K562 (cell line): ENCODE results near the gene ARIH1. TPM values are rescaled to one million over a fixed set of nuclear protein-coding genes. Genes with fewer than 3 reads are reported as not detected.

Experiments used
- ATAC-seq: fragments of 200-7000 bp; cut with Tn5 transposase; 3 replicates; pipeline ENCODE4 v1.9.1; 2020; ENCODE audit warnings: moderate library complexity
- BruUV-seq: library from RNA; stranded (reverse); fragments of 400-500 nt; replicated peaks from 2 replicates; lab custom pipeline; 2021; lab: Mats Ljungman, UMichigan
- CTCF ChIA-PET: fragments of 300-600 bp; formaldehyde crosslinking; extraction: SDS; loops from one replicate; lab custom pipeline; 2021; ENCODE audit warnings: low intra/inter-chr PET ratio; lab: Yijun Ruan, JAX
- POLR2A ChIA-PET: fragments of 300-600, 350-650 bp; sonication (Branson Sonifier 250); formaldehyde crosslinking; extraction: SDS; loops from one replicate; lab custom pipeline; 2021; ENCODE audit warnings: antibody characterized with exemption, inconsistent platforms; lab: Yijun Ruan, JAX
- DNase-seq, 4 experiments: peaks; one replicate each; pipeline versions ENCODE4 v3.0.0 to v3.0.0-alpha.2; 2011 to 2018; ENCODE audit warnings: low spot score in 3 of 4, mixed read lengths in 3 of 4; ENCODE audit errors: extremely low read depth in 1 of 4
- FAIRE-seq: peaks from 2 replicates; lab custom pipeline; 2011; peaks lifted over from hg19 to GRCh38; lab: Jason Lieb, UNC
- H2AFZ ChIP-seq: 2 replicates; pipeline ENCODE4 v1.6.0; 2011; ENCODE audit warnings: low read depth, low read length, control low read depth, inconsistent platforms
- H3K27ac ChIP-seq: fragments of 200-600 bp; 3 replicates; pipeline ENCODE4 v1.8.0; 2011; ENCODE audit warnings: low read depth, mild to moderate bottlenecking, control low read depth, inconsistent platforms, low read length, moderate library complexity, mixed read lengths; ENCODE audit errors: extremely low read depth
- H3K27me3 ChIP-seq, 2 experiments: fragments of 300-600 bp in 1 of 2; 2 replicates in 1 of 2; 3 replicates in 1 of 2; pipeline versions ENCODE4 v1.6.0 to v1.8.0; 2011; ENCODE audit warnings: inconsistent platforms in 2 of 2, low read length in 2 of 2, mild to moderate bottlenecking in 1 of 2, mixed read lengths in 1 of 2, moderate library complexity in 1 of 2; ENCODE audit not compliant: control insufficient read depth in 2 of 2, insufficient read depth in 2 of 2
- H3K36me3 ChIP-seq: fragments of 300-600 bp; 3 replicates; pipeline ENCODE4 v1.8.0; 2011; ENCODE audit warnings: mild to moderate bottlenecking, low read length, inconsistent platforms; ENCODE audit not compliant: control insufficient read depth, insufficient read depth
- H3K4me1 ChIP-seq, 2 experiments: fragments of 200-600 bp in 1 of 2; replicated peaks in 1 of 2; 2 replicates in 1 of 2; 3 replicates in 1 of 2; pipeline versions ENCODE4 v1.5.1 to v1.8.0; 2011; ENCODE audit warnings: inconsistent platforms in 2 of 2, low read length in 2 of 2, mild to moderate bottlenecking in 1 of 2, mixed read lengths in 1 of 2, moderate library complexity in 1 of 2; ENCODE audit not compliant: control insufficient read depth in 2 of 2, insufficient read depth in 2 of 2
- H3K4me2 ChIP-seq: 2 replicates; pipeline ENCODE4 v1.6.1; 2011; ENCODE audit warnings: low read length, control low read depth, inconsistent platforms, mixed read lengths; ENCODE audit not compliant: insufficient read depth
- H3K4me3 ChIP-seq: fragments of 200-600 bp; sonication (generic), shearing (Covaris generic); 2 replicates; pipeline ENCODE4 v1.5.1; 2016; ENCODE audit warnings: control low read depth, inconsistent platforms
- H3K79me2 ChIP-seq: fragments of 200-600 bp; 3 replicates; pipeline ENCODE4 v1.8.0; 2011; ENCODE audit warnings: low read length, inconsistent platforms; ENCODE audit not compliant: control insufficient read depth, insufficient read depth
- H3K9ac ChIP-seq, 2 experiments: 2 replicates each; pipeline versions ENCODE4 v1.6.0 to v1.6.1; 2011; ENCODE audit warnings: low read depth in 2 of 2, low read length in 2 of 2, control low read depth in 1 of 2, inconsistent platforms in 1 of 2, mild to moderate bottlenecking in 1 of 2, mixed read lengths in 1 of 2; ENCODE audit not compliant: insufficient read depth in 1 of 2
- H3K9me1 ChIP-seq: one replicate; pipeline ENCODE4 v1.6.0; 2011; ENCODE audit warnings: inconsistent platforms, mild to moderate bottlenecking, low read length, moderate library complexity; ENCODE audit not compliant: control insufficient read depth, insufficient read depth
- H3K9me3 ChIP-seq: replicated peaks from 2 replicates; pipeline ENCODE4 v1.5.1; 2011; ENCODE audit warnings: low read depth, low read length, inconsistent platforms; ENCODE audit not compliant: control insufficient read depth, insufficient read depth
- H4K20me1 ChIP-seq: replicated peaks from 2 replicates; pipeline ENCODE4 v1.6.1; 2011; ENCODE audit warnings: low read length, inconsistent platforms, mixed read lengths; ENCODE audit not compliant: control insufficient read depth, insufficient read depth
- CREM ChIP-seq: IDR thresholded peaks from 2 replicates; pipeline ENCODE4 v1.6.1; 2014; ENCODE audit warnings: antibody characterized with exemption, low read depth
- RAD21 ChIP-seq, 2 experiments: fragments of 250-450 bp in 1 of 2; fragments of 450-650 bp in 1 of 2; sonication (Bioruptor Pico) in 1 of 2; formaldehyde crosslinking in 1 of 2; IDR thresholded peaks in 1 of 2; conservative IDR thresholded peaks in 1 of 2; 2 replicates each; pipeline versions ENCODE4 v1.4.0 to v1.8.0; 2020 to 2022; ENCODE audit warnings: mild to moderate bottlenecking in 2 of 2, moderate library complexity in 1 of 2
- SMARCA5 ChIP-seq: fragments of 450-650 bp; IDR thresholded peaks from 2 replicates; pipeline ENCODE4 v1.6.1; 2016
- ZNF507 ChIP-seq: conservative IDR thresholded peaks from 2 replicates; pipeline ENCODE4 v1.6.1; 2017; ENCODE audit warnings: missing genetic modification characterization, missing compliant biosample characterization
- WGBS: fragments of 100-300 bp; shearing (Covaris generic); methylation state at CpG from one replicate; pipeline ENCODE4 v1.1.6; 2016; ENCODE audit warnings: low coverage, mixed read lengths; ENCODE audit not compliant: insufficient coverage; ENCODE audit errors: missing lambda C conversion rate; 5-methylcytosine and 5-hydroxymethylcytosine counted together
- in situ Hi-C: fragments of 300-500 bp; cut with MboI; formaldehyde crosslinking; loops from 4 replicates; pipeline ENCODE4 v1.15.0; 2018; ENCODE audit warnings: inconsistent platforms, mixed read lengths
- intact Hi-C: fragments of 100-400 bp; cut with micrococcal nuclease; formaldehyde crosslinking; loops from 2 replicates; pipeline ENCODE4 v1.14.2; 2022
- polyA plus RNA-seq, 8 experiments: library from polyadenylated mRNA; depleted of rRNA in 4 of 8; stranded (reverse) in 5 of 8; unstranded in 3 of 8; fragments of >200 nt; fragmentation: Nextera tagmentation in 2 of 8; fragmentation: Illumina TruSeq in 1 of 8; extraction: Ambion mirVana in 2 of 8; extraction: Trizol in 1 of 8; gene quantifications; 2 replicates each; pipeline versions ENCODE4 v1.2.1 to v1.2.3, GENCODE V29; 2011 to 2014; ENCODE audit warnings: inconsistent platforms in 1 of 8, missing spikeins in 1 of 8
- total RNA-seq, 7 experiments: library from RNA; depleted of rRNA in 6 of 7; stranded (reverse); fragments of >200 nt in 6 of 7; fragmentation: Illumina TruSeq in 2 of 7; extraction: Trizol in 2 of 7; gene quantifications; 2 replicates each; pipeline versions ENCODE4 v1.2.1 to v1.2.3, GENCODE V29; 2011 to 2021; ENCODE audit warnings: low replicate concordance in 1 of 7
- TF ChIP-seq, protein P1 (sequence below), 3 experiments: IDR thresholded peaks in 2 of 3; conservative IDR thresholded peaks in 1 of 3; 2 replicates each; pipeline ENCODE4 v1.5.1; 2011 to 2012; ENCODE audit warnings: low read length in 3 of 3, mild to moderate bottlenecking in 3 of 3, control low read depth in 2 of 3, improper control_type of control experiment in 1 of 3, inconsistent platforms in 1 of 3, low read depth in 1 of 3, mixed read lengths in 1 of 3, moderate library complexity in 1 of 3; ENCODE audit not compliant: insufficient read depth in 2 of 3
- TF ChIP-seq, protein P2 (sequence below): sonication (generic); formaldehyde crosslinking; IDR thresholded peaks from 2 replicates; pipeline ENCODE4 v1.8.0; 2023; ENCODE audit warnings: mild to moderate bottlenecking, missing genetic modification reagents
- TF ChIP-seq, protein P3 (sequence below): sonication (generic); formaldehyde crosslinking; IDR thresholded peaks from 2 replicates; pipeline ENCODE4 v1.8.1; 2022; ENCODE audit warnings: missing genetic modification reagents

ARIH1 gene
- total and polyA plus RNA-seq, 9 of the 15 experiments (the other 6 are each of a cell fraction or from before 2014, with no cell fraction given) = 17.7 to 125 (median 31.4) TPM

DNA sequence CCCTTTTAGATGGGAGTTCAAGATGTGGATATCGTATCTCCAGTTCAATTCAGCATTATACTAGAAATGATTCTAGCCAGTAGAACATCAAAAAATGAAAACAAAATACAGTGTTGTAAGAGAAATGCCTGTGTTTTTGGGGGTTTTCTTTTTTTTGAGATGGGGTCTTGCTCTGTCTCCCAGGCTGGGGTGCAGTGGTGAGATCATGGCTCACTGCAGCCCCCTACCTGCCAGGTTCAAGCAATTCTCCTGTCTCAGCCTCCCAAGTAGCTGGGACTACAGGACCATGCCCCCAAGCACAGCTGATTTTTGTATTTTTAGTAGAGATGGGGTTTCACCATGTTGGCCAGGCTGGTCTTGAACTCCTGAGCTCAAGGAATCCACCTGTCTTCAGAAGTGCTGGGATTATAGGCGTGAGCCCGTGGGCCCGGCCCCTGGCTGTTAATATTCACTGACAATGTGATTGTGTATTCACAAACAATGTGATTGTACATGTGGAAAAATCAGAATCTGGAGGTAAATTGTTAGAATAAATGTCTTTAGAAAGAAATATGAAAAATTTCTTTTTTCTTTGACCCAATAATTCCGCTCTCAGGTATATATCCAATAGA, 59.0 kb downstream of the ARIH1 start:
- TF ChIP-seq, protein P1, sequence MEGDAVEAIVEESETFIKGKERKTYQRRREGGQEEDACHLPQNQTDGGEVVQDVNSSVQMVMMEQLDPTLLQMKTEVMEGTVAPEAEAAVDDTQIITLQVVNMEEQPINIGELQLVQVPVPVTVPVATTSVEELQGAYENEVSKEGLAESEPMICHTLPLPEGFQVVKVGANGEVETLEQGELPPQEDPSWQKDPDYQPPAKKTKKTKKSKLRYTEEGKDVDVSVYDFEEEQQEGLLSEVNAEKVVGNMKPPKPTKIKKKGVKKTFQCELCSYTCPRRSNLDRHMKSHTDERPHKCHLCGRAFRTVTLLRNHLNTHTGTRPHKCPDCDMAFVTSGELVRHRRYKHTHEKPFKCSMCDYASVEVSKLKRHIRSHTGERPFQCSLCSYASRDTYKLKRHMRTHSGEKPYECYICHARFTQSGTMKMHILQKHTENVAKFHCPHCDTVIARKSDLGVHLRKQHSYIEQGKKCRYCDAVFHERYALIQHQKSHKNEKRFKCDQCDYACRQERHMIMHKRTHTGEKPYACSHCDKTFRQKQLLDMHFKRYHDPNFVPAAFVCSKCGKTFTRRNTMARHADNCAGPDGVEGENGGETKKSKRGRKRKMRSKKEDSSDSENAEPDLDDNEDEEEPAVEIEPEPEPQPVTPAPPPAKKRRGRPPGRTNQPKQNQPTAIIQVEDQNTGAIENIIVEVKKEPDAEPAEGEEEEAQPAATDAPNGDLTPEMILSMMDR (IDR thresholded peaks at IDR 0.05 in 2 of 3, conservative IDR thresholded peaks at IDR 0.05 in 1 of 3; ENCODE audit: insufficient read depth in 2 of 3, low read depth in 1 of 3, low read length in 3 of 3) = peak; percentile 32 to 42 (median 33); a peak in 3 of 6 replicates
- TF ChIP-seq ZNF507 (tag) (no peak), RAD21 (CRISPR knock-in tag; conservative IDR thresholded peaks at IDR 0.05 in 1 of 2, IDR thresholded peaks at IDR 0.05 in 1 of 2) (peak in 1 of 2 experiments; percentile 22; a peak in 2 of 4 replicates), SMARCA5 (no peak), CREM (no peak)
- TF ChIP-seq, protein P2, sequence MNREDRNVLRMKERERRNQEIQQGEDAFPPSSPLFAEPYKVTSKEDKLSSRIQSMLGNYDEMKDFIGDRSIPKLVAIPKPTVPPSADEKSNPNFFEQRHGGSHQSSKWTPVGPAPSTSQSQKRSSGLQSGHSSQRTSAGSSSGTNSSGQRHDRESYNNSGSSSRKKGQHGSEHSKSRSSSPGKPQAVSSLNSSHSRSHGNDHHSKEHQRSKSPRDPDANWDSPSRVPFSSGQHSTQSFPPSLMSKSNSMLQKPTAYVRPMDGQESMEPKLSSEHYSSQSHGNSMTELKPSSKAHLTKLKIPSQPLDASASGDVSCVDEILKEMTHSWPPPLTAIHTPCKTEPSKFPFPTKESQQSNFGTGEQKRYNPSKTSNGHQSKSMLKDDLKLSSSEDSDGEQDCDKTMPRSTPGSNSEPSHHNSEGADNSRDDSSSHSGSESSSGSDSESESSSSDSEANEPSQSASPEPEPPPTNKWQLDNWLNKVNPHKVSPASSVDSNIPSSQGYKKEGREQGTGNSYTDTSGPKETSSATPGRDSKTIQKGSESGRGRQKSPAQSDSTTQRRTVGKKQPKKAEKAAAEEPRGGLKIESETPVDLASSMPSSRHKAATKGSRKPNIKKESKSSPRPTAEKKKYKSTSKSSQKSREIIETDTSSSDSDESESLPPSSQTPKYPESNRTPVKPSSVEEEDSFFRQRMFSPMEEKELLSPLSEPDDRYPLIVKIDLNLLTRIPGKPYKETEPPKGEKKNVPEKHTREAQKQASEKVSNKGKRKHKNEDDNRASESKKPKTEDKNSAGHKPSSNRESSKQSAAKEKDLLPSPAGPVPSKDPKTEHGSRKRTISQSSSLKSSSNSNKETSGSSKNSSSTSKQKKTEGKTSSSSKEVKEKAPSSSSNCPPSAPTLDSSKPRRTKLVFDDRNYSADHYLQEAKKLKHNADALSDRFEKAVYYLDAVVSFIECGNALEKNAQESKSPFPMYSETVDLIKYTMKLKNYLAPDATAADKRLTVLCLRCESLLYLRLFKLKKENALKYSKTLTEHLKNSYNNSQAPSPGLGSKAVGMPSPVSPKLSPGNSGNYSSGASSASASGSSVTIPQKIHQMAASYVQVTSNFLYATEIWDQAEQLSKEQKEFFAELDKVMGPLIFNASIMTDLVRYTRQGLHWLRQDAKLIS = no peak
- TF ChIP-seq, protein P3, sequence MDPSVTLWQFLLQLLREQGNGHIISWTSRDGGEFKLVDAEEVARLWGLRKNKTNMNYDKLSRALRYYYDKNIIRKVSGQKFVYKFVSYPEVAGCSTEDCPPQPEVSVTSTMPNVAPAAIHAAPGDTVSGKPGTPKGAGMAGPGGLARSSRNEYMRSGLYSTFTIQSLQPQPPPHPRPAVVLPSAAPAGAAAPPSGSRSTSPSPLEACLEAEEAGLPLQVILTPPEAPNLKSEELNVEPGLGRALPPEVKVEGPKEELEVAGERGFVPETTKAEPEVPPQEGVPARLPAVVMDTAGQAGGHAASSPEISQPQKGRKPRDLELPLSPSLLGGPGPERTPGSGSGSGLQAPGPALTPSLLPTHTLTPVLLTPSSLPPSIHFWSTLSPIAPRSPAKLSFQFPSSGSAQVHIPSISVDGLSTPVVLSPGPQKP = no peak
- Histone ChIP-seq H3K4me3 (no peak overlapping the region), H3K27me3 (no peaks in the 10 kb centered on the region), H3K9me1 (no peaks in the 10 kb centered on the region), H3K4me1 (no peaks in the 10 kb centered on the region; a peak in 1 of 5 replicates), H3K9me3 (no peaks in the 10 kb centered on the region), H3K27ac (no peak overlapping the region), H4K20me1 (no peaks in the 10 kb centered on the region), H2AFZ (no peak overlapping the region), H3K9ac (no peak overlapping the region), H3K36me3 (no peaks in the 10 kb centered on the region), H3K4me2 (no peak overlapping the region), H3K79me2 (peaks cover 40% of the 10 kb centered on the region; the same call in 2 of the 3 replicates)
- ChIA-PET POLR2A (interaction anchor here (0.6 to 1.1 kb wide), 3 partner anchors 38 to 87 kb away, joined by 3 to 4 read pairs (median 4); no protein-coding TSS in a partner anchor), CTCF (interaction anchor here (0.6 kb wide), 1 partner anchor 49 kb away, joined by 5 read pairs; no protein-coding TSS in a partner anchor)
- BruUV-seq = no TSS peak
- WGBS = 99% methylated on average over 5 of the region's 5 CpGs
- intact Hi-C loops = no loop called here
- ATAC-seq (peak; percentile 72), FAIRE-seq (no peak), DNase-seq (peak in 1 of 4 experiments; percentile 26)
- in situ Hi-C loops = no loop called here
